GM12878 (cell line): ENCODE results near the gene HMOX2. TPM values are rescaled to one million over a fixed set of nuclear protein-coding genes. Genes with fewer than 3 reads are reported as not detected.

Experiments used
- ATAC-seq: fragments of 200-7000 bp; cut with Tn5 transposase; 3 replicates; pipeline ENCODE4 v1.9.1; 2020; ENCODE audit warnings: mild to moderate bottlenecking, moderate library complexity
- BruUV-seq: library from RNA; stranded (reverse); fragments of 400-500 nt; replicated peaks from 2 replicates; lab custom pipeline; 2021; lab: Mats Ljungman, UMichigan
- CTCF ChIA-PET: fragments of 300-600 bp; sonication (Branson Sonifier 250); formaldehyde crosslinking; extraction: SDS; loops from one replicate; lab custom pipeline; 2021; ENCODE audit warnings: inconsistent platforms; lab: Yijun Ruan, JAX
- POLR2A ChIA-PET: fragments of 350-600 bp; formaldehyde crosslinking; extraction: SDS; loops from one replicate; lab custom pipeline; 2021; ENCODE audit warnings: inconsistent platforms; lab: Charles Lee
- RAD21 ChIA-PET: fragments of 300-600 bp; sonication (Branson Sonifier 250); formaldehyde crosslinking; loops from one replicate; lab custom pipeline; 2023; ENCODE audit warnings: antibody characterized with exemption; ENCODE audit not compliant: unreplicated experiment; lab: Charles Lee
- SMC1A ChIA-PET: fragments of 300-600 bp; sonication (Branson Sonifier 250); formaldehyde crosslinking; loops from one replicate; lab custom pipeline; 2023; ENCODE audit not compliant: unreplicated experiment, uncharacterized antibody; lab: Charles Lee
- DNase-seq: peaks from one replicate; pipeline ENCODE4 v3.0.0-alpha.2; 2011; ENCODE audit warnings: low read depth, low spot score
- FAIRE-seq: peaks from 3 replicates; lab custom pipeline; 2011; peaks lifted over from hg19 to GRCh38; lab: Jason Lieb, UNC
- H2AFZ ChIP-seq: 2 replicates; pipeline ENCODE4 v1.6.0; 2011; ENCODE audit warnings: low read depth, low read length, control low read depth; ENCODE audit not compliant: control insufficient read depth
- H3K27ac ChIP-seq: 2 replicates; pipeline ENCODE4 v1.5.1; 2011; ENCODE audit warnings: control low read depth; ENCODE audit not compliant: control insufficient read depth, insufficient read depth
- H3K27me3 ChIP-seq, 2 experiments: replicated peaks in 1 of 2; 2 replicates each; pipeline versions ENCODE4 v1.6.0 to v1.6.1; 2011; ENCODE audit warnings: low read length in 1 of 2; ENCODE audit not compliant: control insufficient read depth in 2 of 2, insufficient read depth in 2 of 2
- H3K36me3 ChIP-seq, 2 experiments: 2 replicates each; pipeline ENCODE4 v1.5.1; 2011; ENCODE audit warnings: low read length in 1 of 2; ENCODE audit not compliant: control insufficient read depth in 2 of 2, insufficient read depth in 2 of 2
- H3K4me1 ChIP-seq: 2 replicates; pipeline ENCODE4 v1.6.1; 2011; ENCODE audit warnings: mild to moderate bottlenecking, low read length, moderate library complexity, mixed read lengths; ENCODE audit not compliant: control insufficient read depth, insufficient read depth
- H3K4me2 ChIP-seq: 2 replicates; pipeline ENCODE4 v1.6.0; 2011; ENCODE audit warnings: control low read depth; ENCODE audit not compliant: control insufficient read depth, insufficient read depth
- H3K4me3 ChIP-seq: fragments of 200-600 bp; sonication (generic); 2 replicates; pipeline ENCODE4 v1.5.1; 2016
- H3K79me2 ChIP-seq: 2 replicates; pipeline ENCODE4 v1.6.0; 2011; ENCODE audit warnings: low read length; ENCODE audit not compliant: control insufficient read depth, insufficient read depth
- H3K9ac ChIP-seq: 2 replicates; pipeline ENCODE4 v1.8.0; 2011; ENCODE audit warnings: low read length, control low read depth, mixed read lengths; ENCODE audit not compliant: control insufficient read depth, insufficient read depth
- H3K9me3 ChIP-seq: replicated peaks from 3 replicates; pipeline ENCODE4 v1.5.1; 2011; ENCODE audit warnings: mild to moderate bottlenecking, low read length; ENCODE audit not compliant: control insufficient read depth, insufficient read depth
- H4K20me1 ChIP-seq: 2 replicates; pipeline ENCODE4 v1.6.0; 2011; ENCODE audit not compliant: control insufficient read depth, insufficient read depth
- IKZF2 ChIP-seq, 2 experiments: fragments of 450-650 bp; IDR thresholded peaks; 2 replicates each; pipeline ENCODE4 v1.6.1; 2017; ENCODE audit warnings: mild to moderate bottlenecking in 2 of 2, moderate library complexity in 2 of 2
- MEF2B ChIP-seq: fragments of 450-650 bp; IDR thresholded peaks from 2 replicates; pipeline ENCODE4 v1.6.1; 2018; ENCODE audit warnings: mild to moderate bottlenecking, moderate library complexity; ENCODE audit not compliant: partially characterized antibody, poor library complexity, severe bottlenecking
- NFXL1 ChIP-seq: fragments of 450-650 bp; IDR thresholded peaks from 2 replicates; pipeline ENCODE4 v1.6.1; 2017; ENCODE audit warnings: antibody characterized with exemption, mild to moderate bottlenecking, borderline replicate concordance
- POLR2A ChIP-seq: IDR thresholded peaks from 2 replicates; pipeline ENCODE4 v1.6.1; 2011; ENCODE audit warnings: low read depth, mild to moderate bottlenecking, low read length
- POLR2AphosphoS5 ChIP-seq: IDR thresholded peaks from 2 replicates; pipeline ENCODE4 v1.6.1; 2011; ENCODE audit warnings: mild to moderate bottlenecking, low read length, inconsistent platforms
- RB1 ChIP-seq: fragments of 450-650 bp; formaldehyde crosslinking; IDR thresholded peaks from 2 replicates; pipeline ENCODE4 v1.6.1; 2017; ENCODE audit warnings: mild to moderate bottlenecking, borderline replicate concordance
- SP1 ChIP-seq: IDR thresholded peaks from one replicate; pipeline ENCODE4 v1.6.1; 2011; ENCODE audit warnings: low read depth, low read length
- SREBF1 ChIP-seq: IDR thresholded peaks from 2 replicates; pipeline ENCODE4 v1.6.1; 2012; ENCODE audit warnings: mild to moderate bottlenecking, low read length
- SUPT20H ChIP-seq: IDR thresholded peaks from 2 replicates; pipeline ENCODE4 v1.6.1; 2011; ENCODE audit warnings: low read depth, mild to moderate bottlenecking, low read length, moderate library complexity, borderline replicate concordance; ENCODE audit not compliant: control insufficient read depth
- SUZ12 ChIP-seq: fragments of 200-600 bp; sonication (generic); IDR thresholded peaks from one replicate; pipeline ENCODE4 v1.6.1; 2018; ENCODE audit warnings: antibody characterized with exemption, mild to moderate bottlenecking; ENCODE audit not compliant: unreplicated experiment
- WGBS: methylation state at CpG from one replicate; pipeline ENCODE4 v1.1.6; 2016; ENCODE audit warnings: low lambda C conversion rate; ENCODE audit not compliant: insufficient replicate concordance, insufficient coverage; ENCODE audit errors: missing lambda C conversion rate; 5-methylcytosine and 5-hydroxymethylcytosine counted together
- in situ Hi-C: fragments of 300-500 bp; cut with MboI; formaldehyde crosslinking; loops from 9 replicates; pipeline ENCODE4 v1.14.3; 2018; ENCODE audit warnings: mixed read lengths
- intact Hi-C: fragments of 100-400 bp; cut with micrococcal nuclease; formaldehyde crosslinking; loops from one replicate; pipeline ENCODE4 v1.14.2; 2022; ENCODE audit not compliant: unreplicated experiment
- polyA plus RNA-seq, 11 experiments: library from polyadenylated mRNA; depleted of rRNA in 4 of 11; unstranded in 6 of 11; stranded (reverse) in 5 of 11; fragments of >200 nt; fragmentation: Nextera tagmentation in 4 of 11; fragmentation: Illumina TruSeq in 1 of 11; extraction: Ambion mirVana in 4 of 11; extraction: Trizol in 1 of 11; gene quantifications; 1 replicate in 1 of 11; 2 replicates in 10 of 11; pipeline versions ENCODE4 v1.2.1 to v1.2.3, GENCODE V29; 2011 to 2016; ENCODE audit warnings: inconsistent platforms in 2 of 11, missing spikeins in 2 of 11, low read depth in 1 of 11
- total RNA-seq, 4 experiments: library from RNA; depleted of rRNA in 3 of 4; stranded (reverse); fragments of >200 nt in 3 of 4; fragmentation: Illumina TruSeq in 1 of 4; extraction: Trizol in 1 of 4; gene quantifications; 2 replicates each; pipeline versions ENCODE4 v1.2.1 to v1.2.3, GENCODE V29; 2013 to 2021
- TF ChIP-seq, protein P1 (sequence below): IDR thresholded peaks from 2 replicates; pipeline ENCODE4 v1.6.1; 2011; ENCODE audit warnings: low read depth, mild to moderate bottlenecking, low read length, moderate library complexity, borderline replicate concordance; ENCODE audit errors: extremely low read depth
- TF ChIP-seq, protein P2 (sequence below): fragments of 450-650 bp; IDR thresholded peaks from 2 replicates; pipeline ENCODE4 v1.6.1; 2017; ENCODE audit warnings: low read depth, mild to moderate bottlenecking, moderate library complexity
- TF ChIP-seq, protein P3 (sequence below): IDR thresholded peaks from 2 replicates; pipeline ENCODE4 v1.6.1; 2012; ENCODE audit warnings: low read depth, low read length, improper control_type of control experiment
- TF ChIP-seq, protein P4 (sequence below): fragments of 450-650 bp; IDR thresholded peaks from 2 replicates; pipeline ENCODE4 v1.6.1; 2018; ENCODE audit warnings: mild to moderate bottlenecking, low read depth, moderate library complexity; ENCODE audit not compliant: partially characterized antibody
- TF ChIP-seq, protein P5 (sequence below): fragments of 450-650 bp; IDR thresholded peaks from 2 replicates; pipeline ENCODE4 v1.6.1; 2014; ENCODE audit warnings: mild to moderate bottlenecking
- TF ChIP-seq, protein P6 (sequence below): fragments of 450-650 bp; IDR thresholded peaks from 2 replicates; pipeline ENCODE4 v1.6.1; 2017; ENCODE audit warnings: borderline replicate concordance

Gene HMOX2
- total and polyA plus RNA-seq, 10 of the 15 experiments (the other 5 are each of a cell fraction or from before 2014, with no cell fraction given) = 26.4 to 111 (median 57.8) TPM

DNA sequence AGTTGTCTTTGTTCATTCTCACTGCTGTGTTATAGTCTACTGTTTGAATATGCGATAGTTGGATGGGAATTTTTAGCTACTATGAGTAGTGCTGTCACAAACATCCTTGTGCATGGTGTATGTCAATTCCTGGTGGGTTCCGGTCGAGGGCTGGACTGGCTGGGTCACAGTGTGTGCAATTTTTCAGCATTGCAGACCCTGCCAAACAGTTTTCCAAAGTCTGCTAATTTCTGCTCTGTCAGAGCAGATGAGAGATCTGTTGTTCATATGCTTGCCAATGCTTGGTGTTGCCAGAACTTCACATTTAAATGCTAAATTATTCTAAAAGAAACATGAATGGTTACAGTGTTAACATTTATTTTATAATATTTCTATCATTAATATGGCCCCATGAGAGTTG lies 76.3 kb downstream of the HMOX2 start:
- H3K36me3 ChIP-seq = no peaks in the 10 kb centered on the region
- TF ChIP-seq SUZ12 = no peak
- TF ChIP-seq, protein P1, sequence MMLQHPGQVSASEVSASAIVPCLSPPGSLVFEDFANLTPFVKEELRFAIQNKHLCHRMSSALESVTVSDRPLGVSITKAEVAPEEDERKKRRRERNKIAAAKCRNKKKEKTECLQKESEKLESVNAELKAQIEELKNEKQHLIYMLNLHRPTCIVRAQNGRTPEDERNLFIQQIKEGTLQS = no peak
- TF ChIP-seq, protein P2, sequence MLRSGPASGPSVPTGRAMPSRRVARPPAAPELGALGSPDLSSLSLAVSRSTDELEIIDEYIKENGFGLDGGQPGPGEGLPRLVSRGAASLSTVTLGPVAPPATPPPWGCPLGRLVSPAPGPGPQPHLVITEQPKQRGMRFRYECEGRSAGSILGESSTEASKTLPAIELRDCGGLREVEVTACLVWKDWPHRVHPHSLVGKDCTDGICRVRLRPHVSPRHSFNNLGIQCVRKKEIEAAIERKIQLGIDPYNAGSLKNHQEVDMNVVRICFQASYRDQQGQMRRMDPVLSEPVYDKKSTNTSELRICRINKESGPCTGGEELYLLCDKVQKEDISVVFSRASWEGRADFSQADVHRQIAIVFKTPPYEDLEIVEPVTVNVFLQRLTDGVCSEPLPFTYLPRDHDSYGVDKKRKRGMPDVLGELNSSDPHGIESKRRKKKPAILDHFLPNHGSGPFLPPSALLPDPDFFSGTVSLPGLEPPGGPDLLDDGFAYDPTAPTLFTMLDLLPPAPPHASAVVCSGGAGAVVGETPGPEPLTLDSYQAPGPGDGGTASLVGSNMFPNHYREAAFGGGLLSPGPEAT = no peak
- TF ChIP-seq SREBF1 = no peak
- no peak for TF ChIP-seq SP1
- TF ChIP-seq, protein P3, sequence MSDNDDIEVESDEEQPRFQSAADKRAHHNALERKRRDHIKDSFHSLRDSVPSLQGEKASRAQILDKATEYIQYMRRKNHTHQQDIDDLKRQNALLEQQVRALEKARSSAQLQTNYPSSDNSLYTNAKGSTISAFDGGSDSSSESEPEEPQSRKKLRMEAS = no peak
- TF ChIP-seq IKZF2 (IDR thresholded peaks at IDR 0.05) = no peak
- TF ChIP-seq SUPT20H = no peak
- no peak for TF ChIP-seq POLR2A
- TF ChIP-seq, protein P4, sequence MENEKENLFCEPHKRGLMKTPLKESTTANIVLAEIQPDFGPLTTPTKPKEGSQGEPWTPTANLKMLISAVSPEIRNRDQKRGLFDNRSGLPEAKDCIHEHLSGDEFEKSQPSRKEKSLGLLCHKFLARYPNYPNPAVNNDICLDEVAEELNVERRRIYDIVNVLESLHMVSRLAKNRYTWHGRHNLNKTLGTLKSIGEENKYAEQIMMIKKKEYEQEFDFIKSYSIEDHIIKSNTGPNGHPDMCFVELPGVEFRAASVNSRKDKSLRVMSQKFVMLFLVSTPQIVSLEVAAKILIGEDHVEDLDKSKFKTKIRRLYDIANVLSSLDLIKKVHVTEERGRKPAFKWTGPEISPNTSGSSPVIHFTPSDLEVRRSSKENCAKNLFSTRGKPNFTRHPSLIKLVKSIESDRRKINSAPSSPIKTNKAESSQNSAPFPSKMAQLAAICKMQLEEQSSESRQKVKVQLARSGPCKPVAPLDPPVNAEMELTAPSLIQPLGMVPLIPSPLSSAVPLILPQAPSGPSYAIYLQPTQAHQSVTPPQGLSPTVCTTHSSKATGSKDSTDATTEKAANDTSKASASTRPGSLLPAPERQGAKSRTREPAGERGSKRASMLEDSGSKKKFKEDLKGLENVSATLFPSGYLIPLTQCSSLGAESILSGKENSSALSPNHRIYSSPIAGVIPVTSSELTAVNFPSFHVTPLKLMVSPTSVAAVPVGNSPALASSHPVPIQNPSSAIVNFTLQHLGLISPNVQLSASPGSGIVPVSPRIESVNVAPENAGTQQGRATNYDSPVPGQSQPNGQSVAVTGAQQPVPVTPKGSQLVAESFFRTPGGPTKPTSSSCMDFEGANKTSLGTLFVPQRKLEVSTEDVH = no peak
- TF ChIP-seq, protein P5, sequence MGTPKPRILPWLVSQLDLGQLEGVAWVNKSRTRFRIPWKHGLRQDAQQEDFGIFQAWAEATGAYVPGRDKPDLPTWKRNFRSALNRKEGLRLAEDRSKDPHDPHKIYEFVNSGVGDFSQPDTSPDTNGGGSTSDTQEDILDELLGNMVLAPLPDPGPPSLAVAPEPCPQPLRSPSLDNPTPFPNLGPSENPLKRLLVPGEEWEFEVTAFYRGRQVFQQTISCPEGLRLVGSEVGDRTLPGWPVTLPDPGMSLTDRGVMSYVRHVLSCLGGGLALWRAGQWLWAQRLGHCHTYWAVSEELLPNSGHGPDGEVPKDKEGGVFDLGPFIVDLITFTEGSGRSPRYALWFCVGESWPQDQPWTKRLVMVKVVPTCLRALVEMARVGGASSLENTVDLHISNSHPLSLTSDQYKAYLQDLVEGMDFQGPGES = no peak
- no peak for TF ChIP-seq MEF2B
- TF ChIP-seq POLR2AphosphoS5 = no peak
- no peak for TF ChIP-seq RB1
- TF ChIP-seq, protein P6, sequence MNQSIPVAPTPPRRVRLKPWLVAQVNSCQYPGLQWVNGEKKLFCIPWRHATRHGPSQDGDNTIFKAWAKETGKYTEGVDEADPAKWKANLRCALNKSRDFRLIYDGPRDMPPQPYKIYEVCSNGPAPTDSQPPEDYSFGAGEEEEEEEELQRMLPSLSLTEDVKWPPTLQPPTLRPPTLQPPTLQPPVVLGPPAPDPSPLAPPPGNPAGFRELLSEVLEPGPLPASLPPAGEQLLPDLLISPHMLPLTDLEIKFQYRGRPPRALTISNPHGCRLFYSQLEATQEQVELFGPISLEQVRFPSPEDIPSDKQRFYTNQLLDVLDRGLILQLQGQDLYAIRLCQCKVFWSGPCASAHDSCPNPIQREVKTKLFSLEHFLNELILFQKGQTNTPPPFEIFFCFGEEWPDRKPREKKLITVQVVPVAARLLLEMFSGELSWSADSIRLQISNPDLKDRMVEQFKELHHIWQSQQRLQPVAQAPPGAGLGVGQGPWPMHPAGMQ = no peak
- TF ChIP-seq NFXL1 = no peak

More for the DNA sequence above, 76.3 kb downstream of the HMOX2 start:
- in situ Hi-C loops (no loop called here), intact Hi-C loops (no loop called here)
- ChIA-PET RAD21 (no interaction called here), SMC1A (interaction anchor here (1.6 kb wide), 1 partner anchor 45 kb away, joined by 7 read pairs; no protein-coding TSS in a partner anchor), POLR2A (no interaction called here), CTCF (interaction anchor here (0.9 to 2.2 kb wide), 5 partner anchors 21 to 72 kb away, joined by 3 to 7 read pairs (median 4); partner anchors contain the start of gene MGRN1)
- Histone ChIP-seq H3K4me3 (no peak overlapping the region), H3K79me2 (no peaks in the 10 kb centered on the region), H3K9ac (no peak overlapping the region), H3K9me3 (no peaks in the 10 kb centered on the region), H3K27me3 (peaks cover 0 to 2% of the 10 kb centered on the region in 2 experiments; a peak in 1 of 4 replicates), H4K20me1 (no peaks in the 10 kb centered on the region), H2AFZ (no peak overlapping the region), H3K27ac (no peak overlapping the region), H3K4me1 (no peaks in the 10 kb centered on the region), H3K4me2 (no peak overlapping the region)
- no TSS peak for BruUV-seq
- 68% methylated on average over 3 of the region's 3 CpGs for WGBS
- FAIRE-seq = no peak
- no peak for DNase-seq
- ATAC-seq = no peak
